Measurements from ENCODE around the gene ZFAND3.

DNA sequence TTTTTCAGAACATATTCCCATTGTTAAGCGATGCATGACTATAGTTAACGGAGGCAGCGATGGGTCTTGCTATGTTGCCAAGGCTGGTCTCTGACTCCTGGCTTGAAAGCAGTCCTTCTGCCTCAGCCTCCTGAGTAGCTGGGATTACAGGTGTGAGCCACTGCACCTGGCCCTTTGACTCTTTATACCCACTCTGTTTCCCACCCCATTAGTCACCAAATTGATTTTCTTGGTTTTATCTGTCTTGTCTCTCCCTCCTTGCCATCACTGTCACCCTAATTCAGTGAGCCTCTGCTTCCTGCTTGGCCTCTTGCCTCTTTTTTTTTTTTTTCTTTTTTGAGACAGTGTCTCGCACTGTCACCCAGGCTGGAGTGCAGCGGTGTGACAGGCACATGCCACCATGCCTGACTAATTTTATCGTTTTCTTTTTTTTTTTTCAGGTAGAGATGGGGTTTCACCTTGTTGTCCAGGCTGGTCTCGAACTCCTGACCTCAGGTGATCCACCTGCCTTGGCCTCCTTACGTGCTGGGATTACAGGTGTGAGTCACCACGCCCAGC is 31.3 kb downstream of the ZFAND3 start:
- no peak for TF ChIP-seq SUZ12 (IDR thresholded peaks at IDR 0.05; ENCODE audit: extremely low read depth, insufficient read depth, insufficient read length)
- no peak for TF ChIP-seq ZNF274 (IDR thresholded peaks at IDR 0.05; ENCODE audit: low read depth, low read length)
- TF ChIP-seq YY1 (IDR thresholded peaks at IDR 0.05; ENCODE audit: insufficient read depth, insufficient read length) = no peak

Data from NT2/D1 (cell line).